IPS DF 19.7 (cell line): ENCODE measurements around the gene MICU1.
"Not testable (repeated sequence)": the region's sequence is repeated elsewhere in the genome, so short reads cannot be mapped to it uniquely, and the experiment has no call there.

Experiments used
- DNase-seq: peaks from one replicate; pipeline ENCODE4 v3.0.0-alpha.2; 2013; ENCODE audit warnings: low read depth, low spot score

MICU1 gene

GRCh38 chr10:72329290-72330068 is 296.4 kb downstream of the MICU1 start:
- no peak for DNase-seq

DNA sequence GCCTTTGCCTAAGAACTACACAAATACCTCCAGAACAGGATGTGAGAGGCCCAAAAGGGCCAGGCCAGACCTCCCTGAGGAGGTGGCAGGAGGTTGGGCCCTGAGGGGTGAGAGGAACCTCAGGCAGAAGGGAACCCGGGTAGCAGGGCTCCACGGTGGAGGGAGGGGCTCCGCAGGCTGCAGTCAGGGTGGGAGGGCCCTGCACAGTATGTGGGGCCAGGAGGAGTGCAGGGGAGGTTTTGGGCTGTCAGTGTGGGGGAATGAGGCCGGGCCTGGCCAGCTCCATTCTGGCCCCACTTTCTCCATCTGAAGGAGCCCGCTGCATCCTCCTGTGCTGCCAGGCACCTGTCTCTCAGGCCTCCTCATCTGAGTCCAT is 297.1 kb downstream of the MICU1 start:
- no peak for DNase-seq

GRCh38 chr10:72328045-72328828 is 297.6 kb downstream of the MICU1 start:
- DNase-seq, result no peak

DNA sequence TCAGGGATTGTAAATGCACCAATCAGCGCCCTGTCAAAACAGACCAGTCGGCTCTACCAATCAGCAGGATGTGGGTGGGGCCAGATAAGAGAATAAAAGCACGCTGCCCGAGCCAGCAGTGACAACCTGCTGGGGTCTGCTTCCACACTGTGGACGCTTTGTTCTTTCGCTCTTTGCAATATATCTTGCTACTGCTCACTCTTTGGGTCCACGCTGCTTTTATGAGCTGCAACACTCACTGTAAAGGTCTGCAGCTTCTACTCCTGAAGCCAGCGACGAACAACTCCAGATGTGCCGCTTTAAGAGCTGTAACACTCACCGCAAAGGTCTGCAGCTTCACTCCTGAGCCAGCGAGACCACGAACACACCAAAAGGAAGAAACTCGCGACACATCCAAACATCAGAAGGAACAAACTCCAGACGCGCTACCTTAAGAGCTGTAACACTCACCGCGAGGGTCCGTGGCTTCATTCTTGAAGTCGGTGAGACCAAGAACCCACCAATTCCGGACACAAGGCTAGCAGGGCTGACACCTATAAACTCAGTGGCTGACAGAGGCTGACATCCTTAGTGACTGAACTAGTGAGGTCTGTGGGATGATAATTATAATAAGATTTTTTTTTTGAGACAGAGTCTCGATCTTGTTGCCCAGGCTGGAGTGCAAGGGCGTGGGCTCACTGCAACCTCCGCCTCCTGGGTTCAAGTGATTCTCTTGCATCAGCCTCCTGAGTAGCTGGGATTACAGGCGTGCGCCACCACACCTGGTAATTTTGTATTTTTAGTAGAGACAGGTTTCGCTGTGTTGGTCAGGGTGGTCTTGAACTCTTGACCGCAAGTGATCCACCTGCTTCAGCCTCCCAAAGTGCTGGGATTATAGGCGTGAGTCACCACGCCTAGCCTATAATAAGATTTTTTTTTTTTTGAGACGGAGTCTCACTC is 298.9 kb downstream of the MICU1 start:
- DNase-seq, result not testable (repeated sequence)

- DNase-seq, result not testable (repeated sequence)
Observed at GRCh38 chr10:72325243-72326175, 300.4 kb downstream of the MICU1 start.

DNA sequence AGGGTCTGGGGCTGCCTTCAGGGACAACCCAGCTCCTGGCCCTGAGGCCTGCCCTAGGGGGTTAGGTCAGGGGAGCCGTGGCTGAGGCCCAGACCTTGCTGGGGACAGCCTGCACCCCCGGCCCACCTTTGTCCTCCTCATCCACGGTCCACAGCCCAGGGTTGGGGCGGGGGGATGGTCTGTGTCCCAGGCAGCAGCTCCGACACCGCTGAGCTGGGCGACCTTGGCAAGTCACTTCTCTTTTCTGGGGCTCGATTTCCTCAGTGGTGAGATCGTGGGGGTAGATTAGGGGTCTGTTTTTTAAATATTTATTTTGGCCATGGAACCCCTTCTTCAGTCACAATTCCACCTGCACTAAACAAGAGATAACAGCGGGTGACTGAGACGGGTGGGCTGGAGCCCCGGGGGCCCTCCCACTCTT is 302.1 kb downstream of the MICU1 start:
- no peak for DNase-seq

DNA sequence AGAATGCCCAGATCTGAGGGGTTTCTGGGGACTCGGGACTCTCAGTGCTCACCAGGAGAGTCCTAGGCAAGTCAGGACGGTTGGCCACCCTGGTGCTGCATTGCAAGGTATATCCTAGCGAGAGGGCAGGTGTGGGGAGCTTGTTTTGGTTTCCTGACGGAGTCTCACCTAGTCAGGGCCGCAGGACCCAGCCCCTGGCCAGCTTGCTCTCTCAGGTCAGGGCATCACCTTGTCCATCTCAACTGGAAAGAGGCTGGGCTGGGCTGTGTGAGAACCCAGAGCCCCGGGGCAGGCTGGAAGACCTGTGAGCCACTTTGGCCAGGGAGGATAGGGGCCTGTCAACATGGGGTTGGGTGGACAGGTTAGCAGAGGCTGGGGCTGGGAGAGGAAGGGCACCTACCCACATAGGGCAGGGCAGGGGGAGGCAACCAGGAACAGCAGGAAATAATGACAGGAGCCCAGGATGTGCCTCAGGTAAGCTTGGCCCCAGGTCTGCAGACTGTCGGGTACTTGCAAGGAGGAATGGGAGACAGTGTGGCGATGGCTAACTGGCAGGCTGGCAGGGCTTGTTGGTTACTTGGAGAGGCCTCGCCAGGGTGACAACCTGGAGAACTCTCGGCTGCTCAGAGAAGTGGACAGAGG is 302.6 kb downstream of the MICU1 start:
- DNase-seq, result no peak

GRCh38 chr10:72322280-72323058 is 303.4 kb downstream of the MICU1 start:
- no peak for DNase-seq

DNA sequence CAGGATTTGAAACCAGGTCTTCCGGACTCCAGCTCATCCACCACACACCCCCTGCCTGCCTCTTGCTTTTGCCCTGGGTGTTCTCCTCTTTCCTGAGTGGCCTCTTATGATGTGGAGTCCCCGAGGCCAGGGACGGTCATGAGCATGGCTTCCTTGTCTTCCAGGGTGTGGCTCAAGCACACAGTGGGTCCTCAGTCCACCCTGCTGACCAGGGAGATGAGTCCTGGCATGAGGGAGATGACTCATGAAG is 303.9 kb downstream of the MICU1 start:
- no peak for DNase-seq

DNA sequence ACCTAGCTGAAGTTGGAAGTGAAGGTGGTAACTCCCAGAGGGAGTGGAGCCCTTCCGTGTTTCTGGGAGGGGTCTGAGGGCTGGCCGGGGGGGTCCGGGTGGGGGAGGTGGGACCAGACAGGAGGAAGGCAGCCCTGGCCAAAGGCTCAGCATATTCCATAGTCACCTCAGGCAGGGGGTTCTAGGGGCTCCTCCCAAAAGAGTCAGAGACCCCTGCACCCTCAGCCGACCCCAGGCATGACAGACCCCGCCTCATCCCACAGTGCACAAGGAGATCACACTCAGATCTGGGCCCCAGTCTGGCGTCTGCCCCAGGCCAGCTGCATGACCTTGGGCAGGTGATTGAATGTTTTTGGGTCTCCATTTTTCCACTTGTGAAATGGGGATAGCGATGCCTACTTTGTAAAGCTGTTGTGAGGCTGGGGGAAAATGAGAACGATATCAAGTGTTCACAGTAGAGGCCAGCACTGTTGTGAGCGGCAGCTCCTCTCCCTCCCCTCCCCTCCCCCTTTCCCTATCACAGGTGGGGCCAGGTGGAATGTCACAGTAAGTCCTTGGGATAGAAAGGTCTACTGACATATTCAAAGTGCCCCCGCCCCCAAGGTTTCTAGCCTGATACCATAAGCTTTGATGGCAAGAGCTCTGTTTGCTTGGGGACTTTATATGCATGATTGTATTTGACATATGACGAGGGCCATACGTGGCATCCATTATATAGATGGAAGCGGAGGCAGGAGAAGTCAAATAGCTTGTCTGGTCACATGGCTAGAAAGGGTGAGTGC is 304.4 kb downstream of the MICU1 start:
- DNase-seq, result no peak

GRCh38 chr10:72320676-72321247 is 305.1 kb downstream of the MICU1 start:
- no peak for DNase-seq

- no peak for DNase-seq
Observed at GRCh38 chr10:72319416-72320254, 306.2 kb downstream of the MICU1 start.

DNA sequence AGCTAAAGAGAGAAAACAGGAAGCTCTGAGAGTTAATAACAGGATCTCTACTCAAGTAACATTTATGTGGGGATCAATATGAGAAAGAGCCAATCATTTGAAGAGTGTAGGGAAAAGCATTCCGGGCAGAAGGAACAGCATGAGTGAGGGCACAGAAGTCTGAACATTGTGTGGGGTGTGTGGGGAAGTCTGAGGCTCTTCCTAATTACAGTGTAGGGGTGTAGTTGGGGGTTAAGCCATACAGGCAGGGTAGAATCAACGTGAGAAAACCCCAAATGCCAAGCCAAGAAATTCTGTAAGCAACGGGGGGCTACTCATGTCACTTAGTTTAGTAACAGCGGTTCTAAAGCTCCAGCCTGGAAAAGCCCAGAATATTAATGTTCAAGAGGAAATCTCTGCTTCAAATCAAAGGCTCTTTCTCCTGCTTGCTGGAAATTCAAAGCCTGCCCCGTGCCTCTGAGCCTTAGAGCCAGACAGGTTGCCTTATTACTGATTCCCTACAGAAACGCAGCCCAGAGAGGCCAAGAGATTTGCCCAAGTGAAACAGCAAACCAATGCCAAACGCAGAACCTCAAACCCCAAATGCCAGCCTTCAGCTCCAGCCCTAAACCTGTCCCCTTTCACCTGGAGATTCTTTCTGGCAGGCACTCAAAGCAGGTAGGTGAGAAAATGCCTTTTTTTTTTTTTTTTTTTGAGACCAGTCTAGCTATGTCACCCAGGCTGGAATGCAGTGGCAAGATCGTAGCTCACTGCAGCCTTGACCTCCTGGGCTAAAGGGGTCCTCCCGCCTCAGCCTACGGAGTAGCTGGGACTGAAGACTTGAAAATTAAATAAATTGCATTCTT is 307.2 kb downstream of the MICU1 start:
- DNase-seq, result no peak
